ENCODE measurements around the gene PDILT. TPM values are rescaled to one million over a fixed set of nuclear protein-coding genes. Genes with fewer than 3 reads are reported as not detected.
"Not testable (repeated sequence)": the region's sequence is repeated elsewhere in the genome, so short reads cannot be mapped to it uniquely, and the experiment has no call there.

PDILT gene
- total and polyA plus RNA-seq, 4 donors, result not detected

DNA sequence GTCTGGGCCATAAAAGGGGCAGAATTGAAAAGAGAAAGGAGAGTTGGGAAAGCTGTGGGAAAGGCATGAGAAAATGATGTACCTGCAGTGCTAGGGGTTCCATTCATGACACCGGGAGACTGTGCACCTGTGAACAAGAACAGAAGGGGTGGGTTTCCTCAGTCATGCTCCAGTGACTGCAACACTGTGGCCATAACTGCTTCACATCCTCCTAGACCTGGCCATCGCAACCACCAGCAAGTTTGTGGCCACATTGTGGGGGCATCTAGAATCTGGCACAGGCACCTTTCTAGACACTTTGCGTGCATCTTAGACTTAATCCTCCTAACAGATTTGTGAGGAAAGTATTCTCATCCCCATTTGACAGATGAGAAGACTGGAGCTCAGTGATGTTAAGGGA is 90.0 kb downstream of the PDILT start:
- no peaks in the 10 kb centered on the region for H3K4me1 ChIP-seq (ENCODE audit: control insufficient read depth in 5 of 5, insufficient read depth in 5 of 5, low read length in 5 of 5)
- TF ChIP-seq, protein P1, sequence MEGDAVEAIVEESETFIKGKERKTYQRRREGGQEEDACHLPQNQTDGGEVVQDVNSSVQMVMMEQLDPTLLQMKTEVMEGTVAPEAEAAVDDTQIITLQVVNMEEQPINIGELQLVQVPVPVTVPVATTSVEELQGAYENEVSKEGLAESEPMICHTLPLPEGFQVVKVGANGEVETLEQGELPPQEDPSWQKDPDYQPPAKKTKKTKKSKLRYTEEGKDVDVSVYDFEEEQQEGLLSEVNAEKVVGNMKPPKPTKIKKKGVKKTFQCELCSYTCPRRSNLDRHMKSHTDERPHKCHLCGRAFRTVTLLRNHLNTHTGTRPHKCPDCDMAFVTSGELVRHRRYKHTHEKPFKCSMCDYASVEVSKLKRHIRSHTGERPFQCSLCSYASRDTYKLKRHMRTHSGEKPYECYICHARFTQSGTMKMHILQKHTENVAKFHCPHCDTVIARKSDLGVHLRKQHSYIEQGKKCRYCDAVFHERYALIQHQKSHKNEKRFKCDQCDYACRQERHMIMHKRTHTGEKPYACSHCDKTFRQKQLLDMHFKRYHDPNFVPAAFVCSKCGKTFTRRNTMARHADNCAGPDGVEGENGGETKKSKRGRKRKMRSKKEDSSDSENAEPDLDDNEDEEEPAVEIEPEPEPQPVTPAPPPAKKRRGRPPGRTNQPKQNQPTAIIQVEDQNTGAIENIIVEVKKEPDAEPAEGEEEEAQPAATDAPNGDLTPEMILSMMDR (IDR thresholded peaks at IDR 0.05; ENCODE audit: control extremely low read depth, extremely low read depth), result no peak
- ATAC-seq (ENCODE audit: insufficient read depth, low FRiP score) (no peak), DNase-seq (no peak)
- H3K36me3 ChIP-seq (ENCODE audit: control insufficient read depth in 4 of 4, insufficient read depth in 4 of 4, low read length in 4 of 4), result no peaks in the 10 kb centered on the region
- no peak overlapping the region for H3K9ac ChIP-seq (ENCODE audit: insufficient read depth in 1 of 2, low read length in 2 of 2)
- no peak overlapping the region for H3K27ac ChIP-seq (ENCODE audit: low read depth in 1 of 2, low read length in 1 of 2)
- peaks cover 0 to 6% (median 0%) of the 10 kb centered on the region in 3 donors for H3K27me3 ChIP-seq (ENCODE audit: control insufficient read depth in 3 of 3, insufficient read depth in 3 of 3, low read length in 2 of 3)
- 89 to 92% methylated on average over 3 of the region's 3 CpGs for WGBS, 2 donors
- peaks cover 0 to 3% (median 0%) of the 10 kb centered on the region in 4 donors for H3K9me3 ChIP-seq (ENCODE audit: control insufficient read depth in 4 of 4, insufficient read depth in 3 of 4, low read length in 3 of 4)
- H3K4me3 ChIP-seq, result no peak overlapping the region

DNA sequence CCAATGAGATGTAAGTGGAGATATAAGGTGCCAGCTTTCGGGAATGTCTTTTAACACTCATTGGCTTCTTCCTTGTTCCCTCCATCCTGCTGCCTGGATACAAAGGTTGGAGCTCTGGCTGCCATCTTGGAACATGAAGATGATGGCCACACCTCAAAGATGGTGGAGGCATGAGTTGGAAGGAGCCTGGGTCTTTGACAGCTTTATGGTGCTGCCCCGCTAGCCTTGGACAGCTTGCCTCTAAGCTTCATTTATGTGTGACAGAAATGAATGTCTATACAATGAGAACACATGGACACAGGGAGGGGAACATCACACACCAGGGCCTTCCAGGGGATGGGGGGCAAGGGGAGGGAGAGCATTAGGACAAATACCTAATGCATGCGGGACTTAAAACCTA is 90.8 kb downstream of the PDILT start:
- H3K9ac ChIP-seq (ENCODE audit: insufficient read depth in 1 of 2, low read length in 2 of 2), result no peak overlapping the region
- TF ChIP-seq, protein P1 (IDR thresholded peaks at IDR 0.05; ENCODE audit: control extremely low read depth, extremely low read depth), result no peak
- no peak for DNase-seq
- H3K4me1 ChIP-seq (ENCODE audit: control insufficient read depth in 5 of 5, insufficient read depth in 5 of 5, low read length in 5 of 5), result no peaks in the 10 kb centered on the region
- 93 to 100% methylated on average over 3 of the region's 3 CpGs for WGBS, 2 donors
- H3K27me3 ChIP-seq (ENCODE audit: control insufficient read depth in 3 of 3, insufficient read depth in 3 of 3, low read length in 2 of 3), result peaks cover 0 to 6% (median 0%) of the 10 kb centered on the region in 3 donors
- no peak overlapping the region for H3K4me3 ChIP-seq
- H3K36me3 ChIP-seq (ENCODE audit: control insufficient read depth in 4 of 4, insufficient read depth in 4 of 4, low read length in 4 of 4), result no peaks in the 10 kb centered on the region
- no peak for ATAC-seq (ENCODE audit: insufficient read depth, low FRiP score)
- H3K9me3 ChIP-seq (ENCODE audit: control insufficient read depth in 4 of 4, insufficient read depth in 3 of 4, low read length in 3 of 4), result peaks cover 0 to 3% (median 0%) of the 10 kb centered on the region in 4 donors
- no peak overlapping the region for H3K27ac ChIP-seq (ENCODE audit: low read depth in 1 of 2, low read length in 1 of 2)

DNA sequence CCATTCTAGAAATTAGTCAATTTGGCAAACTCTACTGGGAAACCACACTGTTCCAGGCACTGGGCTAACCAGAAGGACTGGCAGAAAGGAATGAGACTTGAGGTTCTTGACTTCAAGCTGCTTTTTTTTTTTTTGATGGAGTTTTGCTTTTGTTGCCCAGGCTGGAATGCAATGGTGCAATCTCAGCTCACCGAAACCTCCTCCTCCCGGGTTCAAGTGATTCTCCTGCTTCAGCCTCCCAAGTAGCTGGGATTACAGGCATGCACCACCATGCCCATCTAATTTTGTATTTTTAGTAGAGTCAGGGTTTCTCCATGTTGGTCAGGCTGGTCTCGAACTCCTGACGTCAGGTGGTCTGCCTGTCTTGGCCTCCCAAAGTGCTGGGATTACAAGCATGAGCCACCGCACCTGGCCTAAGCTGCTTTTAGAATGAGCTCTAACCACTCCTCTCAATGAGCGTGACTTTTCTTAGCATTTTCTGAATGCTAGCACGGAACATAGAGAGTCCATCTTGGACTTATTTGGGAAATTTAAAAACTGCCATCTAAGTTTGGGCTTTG is 91.9 kb downstream of the PDILT start:
- WGBS, 2 donors, result 90 to 97% methylated on average over 7 of the region's 7 CpGs
- not testable (repeated sequence) for DNase-seq, H3K4me3 ChIP-seq

DNA sequence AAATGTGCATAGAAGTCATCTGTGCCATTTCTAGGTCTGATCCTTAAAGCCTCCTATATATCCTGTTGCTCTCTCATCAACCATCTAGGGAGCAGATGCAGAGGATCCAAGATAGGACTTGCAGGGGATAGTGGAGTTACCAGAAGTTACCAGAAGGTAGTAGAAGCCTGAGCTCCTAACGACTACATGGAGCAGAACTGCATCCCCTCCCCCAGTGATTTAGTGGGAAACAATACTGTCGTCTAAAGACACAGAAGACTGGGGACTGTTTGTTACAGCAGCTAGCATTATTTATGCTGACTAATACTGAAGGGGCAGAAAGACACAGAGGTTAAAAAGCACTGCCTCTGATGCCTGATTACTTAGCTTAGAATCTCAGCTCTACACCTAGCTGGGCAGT is 93.0 kb downstream of the PDILT start:
- DNase-seq (no peak), ATAC-seq (ENCODE audit: insufficient read depth, low FRiP score) (no peak)
- no peak overlapping the region for H3K4me3 ChIP-seq
- no peaks in the 10 kb centered on the region for H3K36me3 ChIP-seq (ENCODE audit: control insufficient read depth in 4 of 4, insufficient read depth in 4 of 4, low read length in 4 of 4)
- TF ChIP-seq, protein P1 (IDR thresholded peaks at IDR 0.05; ENCODE audit: control extremely low read depth, extremely low read depth), result no peak
- peaks cover 0 to 6% (median 0%) of the 10 kb centered on the region in 3 donors for H3K27me3 ChIP-seq (ENCODE audit: control insufficient read depth in 3 of 3, insufficient read depth in 3 of 3, low read length in 2 of 3)
- WGBS, 2 donors, result 61 to 78% methylated on average over 2 of the region's 2 CpGs
- no peak overlapping the region for H3K9ac ChIP-seq (ENCODE audit: insufficient read depth in 1 of 2, low read length in 2 of 2)
- no peaks in the 10 kb centered on the region for H3K4me1 ChIP-seq (ENCODE audit: control insufficient read depth in 5 of 5, insufficient read depth in 5 of 5, low read length in 5 of 5)
- peaks cover 0 to 3% (median 0%) of the 10 kb centered on the region in 4 donors for H3K9me3 ChIP-seq (ENCODE audit: control insufficient read depth in 4 of 4, insufficient read depth in 3 of 4, low read length in 3 of 4)
- no peak overlapping the region for H3K27ac ChIP-seq (ENCODE audit: low read depth in 1 of 2, low read length in 1 of 2)

More for the DNA sequence above, 91.9 kb downstream of the PDILT start:
- H3K36me3 ChIP-seq (ENCODE audit: control insufficient read depth in 4 of 4, insufficient read depth in 4 of 4, low read length in 4 of 4); H3K27me3 ChIP-seq (ENCODE audit: control insufficient read depth in 3 of 3, insufficient read depth in 3 of 3, low read length in 2 of 3); ATAC-seq (ENCODE audit: insufficient read depth, low FRiP score); H3K9ac ChIP-seq (ENCODE audit: insufficient read depth in 1 of 2, low read length in 2 of 2); H3K9me3 ChIP-seq (ENCODE audit: control insufficient read depth in 4 of 4, insufficient read depth in 3 of 4, low read length in 3 of 4); H3K27ac ChIP-seq (ENCODE audit: low read depth in 1 of 2, low read length in 1 of 2); H3K4me1 ChIP-seq (ENCODE audit: control insufficient read depth in 5 of 5, insufficient read depth in 5 of 5, low read length in 5 of 5): not testable (repeated sequence)

Measured in lung (tissue), 12 donors.